GM12878 (cell line): ENCODE results near the gene TUBB1. TPM values are rescaled to one million over a fixed set of nuclear protein-coding genes. Genes with fewer than 3 reads are reported as not detected.
A peak's percentile ranks its signal among the peaks of the same experiment; 100 is the strongest.

ENCODE experiments used
- ASH2L ChIP-seq: fragments of 300-600, 200-600 bp; sonication (generic); IDR thresholded peaks from 2 replicates; pipeline ENCODE4 v1.6.1; 2017; ENCODE audit warnings: low read depth, mild to moderate bottlenecking, borderline replicate concordance
- CBX3 ChIP-seq: fragments of 200-600 bp; sonication (generic); IDR thresholded peaks from 2 replicates; pipeline ENCODE4 v1.6.1; 2016; ENCODE audit warnings: low read depth, borderline replicate concordance
- GATAD2B ChIP-seq: fragments of 450-650 bp; conservative IDR thresholded peaks from 2 replicates; pipeline ENCODE4 v1.6.1; 2017; ENCODE audit warnings: low read depth, mild to moderate bottlenecking, moderate library complexity
- IKZF1 ChIP-seq: fragments of 450-650 bp; conservative IDR thresholded peaks from 2 replicates; pipeline ENCODE4 v1.6.1; 2017; ENCODE audit warnings: antibody characterized with exemption, mild to moderate bottlenecking
- LARP7 ChIP-seq: fragments of 450-650 bp; IDR thresholded peaks from 2 replicates; pipeline ENCODE4 v1.6.1; 2017; ENCODE audit warnings: mild to moderate bottlenecking
- MTA2 ChIP-seq: fragments of 450-650 bp; IDR thresholded peaks from 2 replicates; pipeline ENCODE4 v1.6.1; 2016; ENCODE audit warnings: low read depth, mild to moderate bottlenecking, moderate library complexity
- NFXL1 ChIP-seq: fragments of 450-650 bp; IDR thresholded peaks from 2 replicates; pipeline ENCODE4 v1.6.1; 2017; ENCODE audit warnings: antibody characterized with exemption, mild to moderate bottlenecking, borderline replicate concordance
- POLR2AphosphoS2 ChIP-seq: IDR thresholded peaks from 2 replicates; pipeline ENCODE4 v1.6.1; 2011; ENCODE audit warnings: low read depth, mild to moderate bottlenecking, low read length, improper control_type of control experiment, moderate library complexity
- POLR2AphosphoS5 ChIP-seq: IDR thresholded peaks from 2 replicates; pipeline ENCODE4 v1.6.1; 2011; ENCODE audit warnings: mild to moderate bottlenecking, low read length, inconsistent platforms
- SMAD1 ChIP-seq: fragments of 450-650 bp; IDR thresholded peaks from 2 replicates; pipeline ENCODE4 v1.6.1; 2018; ENCODE audit warnings: mild to moderate bottlenecking, low read depth; ENCODE audit not compliant: partially characterized antibody
- SP1 ChIP-seq: IDR thresholded peaks from one replicate; pipeline ENCODE4 v1.6.1; 2011; ENCODE audit warnings: low read depth, low read length
- SRF ChIP-seq, 2 experiments: IDR thresholded peaks; 2 replicates each; pipeline ENCODE4 v1.6.1; 2011; ENCODE audit warnings: low read depth in 2 of 2, low read length in 2 of 2, mild to moderate bottlenecking in 1 of 2, moderate library complexity in 1 of 2
- SUZ12 ChIP-seq: fragments of 200-600 bp; sonication (generic); IDR thresholded peaks from one replicate; pipeline ENCODE4 v1.6.1; 2018; ENCODE audit warnings: antibody characterized with exemption, mild to moderate bottlenecking; ENCODE audit not compliant: unreplicated experiment
- TBL1XR1 ChIP-seq: IDR thresholded peaks from 2 replicates; pipeline ENCODE4 v1.6.1; 2012; ENCODE audit warnings: low read depth, low read length, improper control_type of control experiment
- WRNIP1 ChIP-seq: IDR thresholded peaks from 2 replicates; pipeline ENCODE4 v1.6.1; 2011; ENCODE audit warnings: low read depth, low read length, improper control_type of control experiment, borderline replicate concordance
- YBX1 ChIP-seq: fragments of 450-650 bp; IDR thresholded peaks from 2 replicates; pipeline ENCODE4 v1.6.1; 2016; ENCODE audit warnings: antibody characterized with exemption
- polyA plus RNA-seq, 11 experiments: library from polyadenylated mRNA; depleted of rRNA in 4 of 11; unstranded in 6 of 11; stranded (reverse) in 5 of 11; fragments of >200 nt; fragmentation: Nextera tagmentation in 4 of 11; fragmentation: Illumina TruSeq in 1 of 11; extraction: Ambion mirVana in 4 of 11; extraction: Trizol in 1 of 11; gene quantifications; 1 replicate in 1 of 11; 2 replicates in 10 of 11; pipeline versions ENCODE4 v1.2.1 to v1.2.3, GENCODE V29; 2011 to 2016; ENCODE audit warnings: inconsistent platforms in 2 of 11, missing spikeins in 2 of 11, low read depth in 1 of 11
- total RNA-seq, 4 experiments: library from RNA; depleted of rRNA in 3 of 4; stranded (reverse); fragments of >200 nt in 3 of 4; fragmentation: Illumina TruSeq in 1 of 4; extraction: Trizol in 1 of 4; gene quantifications; 2 replicates each; pipeline versions ENCODE4 v1.2.1 to v1.2.3, GENCODE V29; 2013 to 2021
- TF ChIP-seq, protein P1 (sequence below): fragments of 450-650 bp; IDR thresholded peaks from 2 replicates; pipeline ENCODE4 v1.6.1; 2016; ENCODE audit warnings: mild to moderate bottlenecking
- TF ChIP-seq, protein P2 (sequence below): fragments of 150-350 bp; IDR thresholded peaks from 2 replicates; pipeline ENCODE4 v1.6.1; 2014; ENCODE audit warnings: mild to moderate bottlenecking, low read depth, low read length
- TF ChIP-seq, protein P3 (sequence below): fragments of 450-650 bp; IDR thresholded peaks from 2 replicates; pipeline ENCODE4 v1.6.1; 2018; ENCODE audit warnings: mild to moderate bottlenecking, low read depth, moderate library complexity; ENCODE audit not compliant: partially characterized antibody
- TF ChIP-seq, protein P4 (sequence below): fragments of 450-650 bp; IDR thresholded peaks from 2 replicates; pipeline ENCODE4 v1.6.1; 2018; ENCODE audit warnings: borderline replicate concordance, mild to moderate bottlenecking; ENCODE audit not compliant: partially characterized antibody
- TF ChIP-seq, protein P5 (sequence below): IDR thresholded peaks from 2 replicates; pipeline ENCODE4 v1.6.1; 2012; ENCODE audit warnings: low read depth, low read length, improper control_type of control experiment

Gene TUBB1
- total and polyA plus RNA-seq, 10 of the 15 experiments (the other 5 are each of a cell fraction or from before 2014, with no cell fraction given) = 0.02 to 0.20 (median 0.06) TPM; not detected in 3

DNA sequence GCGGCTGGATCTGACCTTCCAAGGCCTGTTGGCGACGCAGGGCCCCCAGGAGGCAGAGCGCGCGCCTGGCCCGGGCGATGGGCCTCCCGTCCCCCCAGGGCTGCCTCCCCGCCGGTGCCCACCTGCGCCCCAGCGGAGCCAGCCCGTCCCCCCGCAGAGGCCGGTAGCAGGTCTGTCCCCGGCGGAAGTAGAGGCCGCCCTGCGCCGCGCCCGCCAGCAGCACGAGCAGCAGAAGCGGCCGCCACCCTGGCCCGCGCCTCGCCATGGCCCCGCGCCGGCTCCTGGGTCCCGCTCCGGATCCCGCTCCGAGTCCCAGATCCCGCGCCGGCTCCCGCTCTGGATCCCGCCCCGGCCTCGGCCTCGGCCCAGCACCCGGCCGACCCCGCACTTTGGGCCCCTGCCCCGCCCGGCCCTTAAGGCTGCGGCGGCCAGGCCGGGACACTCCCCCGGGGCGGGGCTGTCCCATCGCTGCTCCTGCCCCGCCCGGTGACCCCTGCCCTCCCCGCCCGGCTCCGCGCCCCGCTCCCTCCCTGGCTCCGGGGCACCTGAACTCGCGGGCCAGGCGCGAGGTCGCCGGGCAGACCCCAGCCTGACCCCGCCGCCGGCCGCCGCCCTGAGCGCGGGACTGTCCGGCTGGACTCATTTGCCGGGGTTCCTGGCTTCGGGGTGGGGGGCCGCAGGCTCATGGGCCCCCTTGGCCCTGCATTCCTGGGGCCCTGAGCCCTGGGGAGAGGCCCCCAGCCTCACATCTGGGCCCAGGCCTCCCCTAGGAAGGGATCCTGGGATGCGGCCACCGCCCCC lies 12.2 kb upstream of the TUBB1 start, which contains the start of gene CTSZ (continued):
- TF ChIP-seq, protein P1, sequence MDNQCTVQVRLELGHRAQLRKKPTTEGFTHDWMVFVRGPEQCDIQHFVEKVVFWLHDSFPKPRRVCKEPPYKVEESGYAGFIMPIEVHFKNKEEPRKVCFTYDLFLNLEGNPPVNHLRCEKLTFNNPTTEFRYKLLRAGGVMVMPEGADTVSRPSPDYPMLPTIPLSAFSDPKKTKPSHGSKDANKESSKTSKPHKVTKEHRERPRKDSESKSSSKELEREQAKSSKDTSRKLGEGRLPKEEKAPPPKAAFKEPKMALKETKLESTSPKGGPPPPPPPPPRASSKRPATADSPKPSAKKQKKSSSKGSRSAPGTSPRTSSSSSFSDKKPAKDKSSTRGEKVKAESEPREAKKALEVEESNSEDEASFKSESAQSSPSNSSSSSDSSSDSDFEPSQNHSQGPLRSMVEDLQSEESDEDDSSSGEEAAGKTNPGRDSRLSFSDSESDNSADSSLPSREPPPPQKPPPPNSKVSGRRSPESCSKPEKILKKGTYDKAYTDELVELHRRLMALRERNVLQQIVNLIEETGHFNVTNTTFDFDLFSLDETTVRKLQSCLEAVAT = no peak
- TF ChIP-seq YBX1 (no peak), MTA2 (no peak), IKZF1 (no peak), ASH2L (no peak), SRF (IDR thresholded peaks at IDR 0.05; ENCODE audit: low read depth in 2 of 2, low read length in 2 of 2) (no peak), LARP7 (peak; percentile 72), TBL1XR1 (no peak), SP1 (no peak), GATAD2B (peak; percentile 32), POLR2AphosphoS2 (no peak), NFXL1 (no peak), WRNIP1 (no peak), POLR2AphosphoS5 (peak; percentile 20), SMAD1 (no peak), SUZ12 (no peak), CBX3 (no peak)
- TF ChIP-seq, protein P2, sequence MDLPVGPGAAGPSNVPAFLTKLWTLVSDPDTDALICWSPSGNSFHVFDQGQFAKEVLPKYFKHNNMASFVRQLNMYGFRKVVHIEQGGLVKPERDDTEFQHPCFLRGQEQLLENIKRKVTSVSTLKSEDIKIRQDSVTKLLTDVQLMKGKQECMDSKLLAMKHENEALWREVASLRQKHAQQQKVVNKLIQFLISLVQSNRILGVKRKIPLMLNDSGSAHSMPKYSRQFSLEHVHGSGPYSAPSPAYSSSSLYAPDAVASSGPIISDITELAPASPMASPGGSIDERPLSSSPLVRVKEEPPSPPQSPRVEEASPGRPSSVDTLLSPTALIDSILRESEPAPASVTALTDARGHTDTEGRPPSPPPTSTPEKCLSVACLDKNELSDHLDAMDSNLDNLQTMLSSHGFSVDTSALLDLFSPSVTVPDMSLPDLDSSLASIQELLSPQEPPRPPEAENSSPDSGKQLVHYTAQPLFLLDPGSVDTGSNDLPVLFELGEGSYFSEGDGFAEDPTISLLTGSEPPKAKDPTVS = no peak
- TF ChIP-seq, protein P3, sequence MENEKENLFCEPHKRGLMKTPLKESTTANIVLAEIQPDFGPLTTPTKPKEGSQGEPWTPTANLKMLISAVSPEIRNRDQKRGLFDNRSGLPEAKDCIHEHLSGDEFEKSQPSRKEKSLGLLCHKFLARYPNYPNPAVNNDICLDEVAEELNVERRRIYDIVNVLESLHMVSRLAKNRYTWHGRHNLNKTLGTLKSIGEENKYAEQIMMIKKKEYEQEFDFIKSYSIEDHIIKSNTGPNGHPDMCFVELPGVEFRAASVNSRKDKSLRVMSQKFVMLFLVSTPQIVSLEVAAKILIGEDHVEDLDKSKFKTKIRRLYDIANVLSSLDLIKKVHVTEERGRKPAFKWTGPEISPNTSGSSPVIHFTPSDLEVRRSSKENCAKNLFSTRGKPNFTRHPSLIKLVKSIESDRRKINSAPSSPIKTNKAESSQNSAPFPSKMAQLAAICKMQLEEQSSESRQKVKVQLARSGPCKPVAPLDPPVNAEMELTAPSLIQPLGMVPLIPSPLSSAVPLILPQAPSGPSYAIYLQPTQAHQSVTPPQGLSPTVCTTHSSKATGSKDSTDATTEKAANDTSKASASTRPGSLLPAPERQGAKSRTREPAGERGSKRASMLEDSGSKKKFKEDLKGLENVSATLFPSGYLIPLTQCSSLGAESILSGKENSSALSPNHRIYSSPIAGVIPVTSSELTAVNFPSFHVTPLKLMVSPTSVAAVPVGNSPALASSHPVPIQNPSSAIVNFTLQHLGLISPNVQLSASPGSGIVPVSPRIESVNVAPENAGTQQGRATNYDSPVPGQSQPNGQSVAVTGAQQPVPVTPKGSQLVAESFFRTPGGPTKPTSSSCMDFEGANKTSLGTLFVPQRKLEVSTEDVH = no peak
- TF ChIP-seq, protein P4, sequence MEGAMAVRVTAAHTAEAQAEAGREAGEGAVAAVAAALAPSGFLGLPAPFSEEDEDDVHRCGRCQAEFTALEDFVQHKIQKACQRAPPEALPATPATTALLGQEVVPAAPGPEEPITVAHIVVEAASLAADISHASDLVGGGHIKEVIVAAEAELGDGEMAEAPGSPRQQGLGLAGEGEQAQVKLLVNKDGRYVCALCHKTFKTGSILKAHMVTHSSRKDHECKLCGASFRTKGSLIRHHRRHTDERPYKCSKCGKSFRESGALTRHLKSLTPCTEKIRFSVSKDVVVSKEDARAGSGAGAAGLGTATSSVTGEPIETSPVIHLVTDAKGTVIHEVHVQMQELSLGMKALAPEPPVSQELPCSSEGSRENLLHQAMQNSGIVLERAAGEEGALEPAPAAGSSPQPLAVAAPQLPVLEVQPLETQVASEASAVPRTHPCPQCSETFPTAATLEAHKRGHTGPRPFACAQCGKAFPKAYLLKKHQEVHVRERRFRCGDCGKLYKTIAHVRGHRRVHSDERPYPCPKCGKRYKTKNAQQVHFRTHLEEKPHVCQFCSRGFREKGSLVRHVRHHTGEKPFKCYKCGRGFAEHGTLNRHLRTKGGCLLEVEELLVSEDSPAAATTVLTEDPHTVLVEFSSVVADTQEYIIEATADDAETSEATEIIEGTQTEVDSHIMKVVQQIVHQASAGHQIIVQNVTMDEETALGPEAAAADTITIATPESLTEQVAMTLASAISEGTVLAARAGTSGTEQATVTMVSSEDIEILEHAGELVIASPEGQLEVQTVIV = no peak
- TF ChIP-seq, protein P5, sequence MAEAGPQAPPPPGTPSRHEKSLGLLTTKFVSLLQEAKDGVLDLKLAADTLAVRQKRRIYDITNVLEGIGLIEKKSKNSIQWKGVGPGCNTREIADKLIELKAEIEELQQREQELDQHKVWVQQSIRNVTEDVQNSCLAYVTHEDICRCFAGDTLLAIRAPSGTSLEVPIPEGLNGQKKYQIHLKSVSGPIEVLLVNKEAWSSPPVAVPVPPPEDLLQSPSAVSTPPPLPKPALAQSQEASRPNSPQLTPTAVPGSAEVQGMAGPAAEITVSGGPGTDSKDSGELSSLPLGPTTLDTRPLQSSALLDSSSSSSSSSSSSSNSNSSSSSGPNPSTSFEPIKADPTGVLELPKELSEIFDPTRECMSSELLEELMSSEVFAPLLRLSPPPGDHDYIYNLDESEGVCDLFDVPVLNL = no peak
